GM18873 (cell line): ENCODE data around the gene ACER3.
"Not testable (repeated sequence)": the region's sequence is repeated elsewhere in the genome, so short reads cannot be mapped to it uniquely, and the experiment has no call there.

Experiments
- ATAC-seq: cut with Tn5 transposase; IDR thresholded peaks from one replicate; pipeline ENCODE4 v1.9.1; 2021; ENCODE audit warnings: mild to moderate bottlenecking, moderate library complexity, moderate number of reproducible peaks; ENCODE audit not compliant: unreplicated experiment, low FRiP score

ACER3 gene

GRCh38 chr11:76862794-76863193 lies 2.1 kb downstream of the ACER3 start:
- not testable (repeated sequence) for ATAC-seq

GRCh38 chr11:76863196-76863777 lies 2.6 kb downstream of the ACER3 start:
- ATAC-seq = no peak

- ATAC-seq = no peak
Measured at GRCh38 chr11:76872959-76873827, 12.5 kb downstream of the ACER3 start.

- no peak for ATAC-seq
Measured at GRCh38 chr11:76878014-76878413, 17.3 kb downstream of the ACER3 start.

DNA sequence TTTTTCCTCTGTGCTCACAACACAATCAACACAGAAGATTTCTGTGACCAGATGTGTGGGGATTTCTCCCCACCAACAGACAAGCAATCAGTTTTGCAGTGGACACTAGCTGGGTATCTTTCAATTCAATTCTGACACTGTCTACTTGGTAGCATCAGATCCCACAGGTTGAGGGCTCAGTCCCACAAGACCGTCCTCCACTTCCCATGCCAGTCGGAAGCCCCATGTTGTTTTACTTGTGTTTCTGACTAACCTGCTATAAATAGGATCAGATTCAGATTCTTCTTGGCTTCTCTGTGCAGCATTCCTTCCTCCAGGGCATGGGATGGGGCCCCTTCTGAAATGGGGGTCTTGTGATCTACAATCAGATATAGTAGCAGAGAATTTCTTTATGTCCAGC lies 19.6 kb downstream of the ACER3 start:
- no peak for ATAC-seq

- ATAC-seq = no peak
Measured at GRCh38 chr11:76880956-76881355, 20.2 kb downstream of the ACER3 start.

- no peak for ATAC-seq
Measured at GRCh38 chr11:76885390-76886097, 24.8 kb downstream of the ACER3 start.

DNA sequence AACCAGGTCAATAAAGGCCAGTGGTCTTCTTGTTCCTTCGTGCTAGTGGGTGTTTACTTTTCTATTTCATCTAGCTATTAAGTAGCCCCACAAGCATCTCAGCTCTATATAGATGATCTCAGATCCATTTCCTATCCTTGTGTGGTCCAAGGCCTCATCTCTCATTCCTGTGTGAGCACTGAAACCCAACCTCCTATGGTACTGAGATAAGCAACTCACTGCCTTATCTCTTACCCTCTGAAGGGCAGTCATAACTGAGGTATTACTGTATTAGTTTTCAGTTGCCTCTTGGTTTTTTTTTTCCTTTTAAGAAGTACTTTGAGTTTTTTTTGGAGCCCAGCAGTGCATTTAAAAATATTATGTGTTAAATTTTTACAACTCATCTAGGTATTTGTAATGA lies 28.3 kb downstream of the ACER3 start:
- ATAC-seq = no peak

GRCh38 chr11:76889411-76889975 lies 28.8 kb downstream of the ACER3 start:
- ATAC-seq = no peak

DNA sequence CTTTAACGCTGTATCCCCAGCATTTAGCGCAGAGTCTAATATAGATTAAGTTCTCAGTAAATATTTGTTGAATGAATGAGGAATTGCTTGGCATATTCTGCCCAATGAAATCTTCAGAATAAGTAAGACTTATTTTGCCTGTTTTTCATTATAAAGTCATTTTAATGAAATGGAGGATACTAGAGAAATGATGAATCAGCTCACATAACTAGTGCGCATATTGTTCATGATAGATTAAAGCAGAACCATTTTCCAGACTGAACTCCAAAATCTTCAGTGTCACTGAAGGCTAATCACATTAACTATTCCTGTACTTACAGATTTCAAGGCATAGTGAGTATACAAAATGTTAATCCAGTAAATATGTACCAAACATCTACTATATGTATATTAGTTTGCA lies 29.6 kb downstream of the ACER3 start:
- no peak for ATAC-seq

DNA sequence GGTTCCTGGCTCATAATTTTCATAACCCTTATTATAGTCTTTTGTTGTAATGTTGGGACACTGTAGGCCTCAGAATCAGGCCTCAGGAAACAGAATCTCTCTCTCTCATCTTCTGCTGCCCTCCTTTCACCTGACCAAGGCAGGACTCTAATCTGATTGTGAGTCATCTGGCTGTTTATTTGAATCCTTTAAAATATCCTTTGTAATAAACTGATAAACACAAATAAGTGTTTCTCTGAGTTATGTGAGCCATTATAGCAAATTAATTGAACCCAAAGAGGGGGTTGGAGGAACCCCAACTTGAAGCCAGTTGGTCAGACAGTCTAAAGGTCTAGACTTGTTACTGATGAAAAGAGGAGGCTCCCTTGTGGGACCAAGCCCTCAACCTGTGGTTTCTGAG lies 30.6 kb downstream of the ACER3 start:
- ATAC-seq = no peak

DNA sequence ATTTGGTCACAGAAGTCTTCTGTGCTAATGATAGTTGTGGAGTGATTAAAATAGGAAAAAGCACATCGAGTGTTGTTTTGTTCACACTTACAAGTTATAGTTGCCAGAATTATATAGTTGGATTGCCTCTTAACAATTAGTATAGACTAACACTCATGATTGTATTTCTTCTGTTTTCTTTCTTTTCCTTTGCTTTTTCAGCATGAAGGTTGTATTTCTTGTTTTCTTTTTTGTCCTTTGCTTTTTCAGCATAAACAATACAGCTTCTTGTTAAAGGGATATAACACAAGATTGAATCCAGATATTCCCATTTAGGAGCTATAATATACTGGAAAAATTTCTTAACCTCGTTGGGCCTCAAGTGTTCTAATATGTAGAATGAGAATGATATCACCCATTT lies 31.1 kb downstream of the ACER3 start:
- no peak for ATAC-seq

DNA sequence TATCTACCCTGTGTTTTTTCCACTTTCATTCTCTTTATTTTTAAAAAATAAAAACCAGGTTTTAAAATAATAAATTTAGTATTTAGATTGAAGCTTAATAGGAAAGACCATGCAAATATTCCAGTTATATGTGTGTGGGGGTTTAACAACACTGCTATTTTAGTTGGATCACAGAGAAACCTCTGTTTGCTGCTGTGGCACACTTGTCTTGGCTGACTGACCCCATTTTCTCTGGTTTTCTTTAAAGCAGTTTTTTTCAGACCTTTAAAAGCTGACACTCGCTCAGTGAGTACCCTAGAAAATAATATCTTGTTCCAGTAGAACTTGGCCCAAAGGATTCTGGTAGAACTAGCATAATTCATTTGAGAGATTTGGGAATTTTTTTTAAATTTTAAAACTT lies 31.6 kb downstream of the ACER3 start:
- ATAC-seq = no peak

DNA sequence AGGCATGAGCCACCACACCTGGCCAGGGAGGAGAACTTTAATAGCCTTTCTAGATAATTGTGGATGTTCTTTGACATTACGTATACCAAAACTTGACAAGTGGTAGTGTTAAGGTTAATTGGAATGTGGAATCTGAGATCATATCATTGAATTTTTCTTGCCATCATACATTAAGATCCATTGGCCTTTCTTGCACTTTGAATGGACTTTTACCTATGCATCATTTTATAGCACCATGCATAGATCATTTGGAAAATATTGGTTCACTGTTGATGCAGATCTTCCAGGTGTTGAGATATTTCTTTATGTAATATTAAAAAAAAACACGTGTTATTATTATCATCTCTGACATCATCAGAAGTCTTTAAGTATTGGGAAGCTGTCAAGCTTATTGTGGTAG lies 36.5 kb downstream of the ACER3 start:
- ATAC-seq = no peak

- ATAC-seq = no peak
Measured at GRCh38 chr11:76901144-76901543, 40.4 kb downstream of the ACER3 start.

DNA sequence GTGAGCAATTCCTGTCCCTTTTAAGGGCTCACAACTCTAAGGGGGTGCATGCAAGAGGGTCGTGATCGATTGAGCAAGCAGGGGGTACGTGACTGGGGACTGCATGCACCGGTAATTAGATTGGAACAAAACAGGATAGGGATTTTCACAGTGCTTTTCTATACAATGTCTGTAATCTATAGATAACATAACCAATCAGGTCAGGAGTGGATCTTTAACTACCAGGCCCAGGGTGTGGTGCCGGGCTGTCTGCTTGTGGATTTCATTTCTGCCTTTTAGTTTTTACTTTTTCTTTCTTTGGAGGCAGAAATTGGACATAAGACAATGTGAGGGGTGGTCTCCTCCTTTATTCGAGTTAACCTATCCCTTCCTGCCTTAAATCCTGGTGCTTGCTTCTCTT lies 40.9 kb downstream of the ACER3 start:
- ATAC-seq = not testable (repeated sequence)

- ATAC-seq = no peak
Measured at GRCh38 chr11:76902121-76903014, 41.6 kb downstream of the ACER3 start.

- no peak for ATAC-seq
Measured at GRCh38 chr11:76903325-76903724, 42.6 kb downstream of the ACER3 start.

DNA sequence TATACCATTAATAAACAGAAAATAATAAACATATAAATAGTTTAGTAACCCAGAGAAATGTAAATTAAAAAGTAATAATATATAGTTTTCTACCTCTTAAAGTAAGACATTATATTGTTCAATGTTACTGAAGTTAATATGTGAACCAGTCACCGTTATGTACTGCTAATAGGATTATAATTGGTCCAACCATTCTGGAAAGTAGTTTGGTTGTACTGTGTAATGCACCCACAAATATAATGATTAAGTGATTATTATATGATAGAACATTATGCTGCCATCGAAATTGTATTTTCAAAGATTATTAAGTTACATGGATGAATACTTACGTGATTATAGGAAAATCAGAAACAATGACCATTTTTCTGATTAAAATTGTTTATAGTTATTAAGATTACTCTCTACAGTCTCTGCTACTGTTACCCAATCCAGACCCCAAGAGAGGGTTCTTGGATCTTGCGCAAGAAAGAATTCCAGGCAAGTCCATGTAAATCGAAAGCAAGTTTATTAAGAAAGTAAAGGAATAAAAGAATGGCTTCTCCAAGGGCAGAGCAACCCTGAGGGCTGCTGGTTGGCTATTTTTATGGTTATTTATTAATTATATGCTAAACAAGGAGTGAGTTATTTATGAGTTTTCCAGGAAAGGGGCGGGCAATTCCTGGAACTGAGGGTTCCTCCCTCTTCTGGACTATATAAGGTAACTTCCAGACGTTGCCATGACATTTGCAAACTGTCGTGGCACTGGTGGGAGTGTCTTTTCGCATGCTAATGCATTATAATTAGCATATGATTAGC lies 50.1 kb downstream of the ACER3 start:
- ATAC-seq = no peak
